ENCODE measurements around the gene ZNF790.
"Not testable (repeated sequence)": the region's sequence is repeated elsewhere in the genome, so short reads cannot be mapped to it uniquely, and the experiment has no call there.

ZNF790 gene

DNA sequence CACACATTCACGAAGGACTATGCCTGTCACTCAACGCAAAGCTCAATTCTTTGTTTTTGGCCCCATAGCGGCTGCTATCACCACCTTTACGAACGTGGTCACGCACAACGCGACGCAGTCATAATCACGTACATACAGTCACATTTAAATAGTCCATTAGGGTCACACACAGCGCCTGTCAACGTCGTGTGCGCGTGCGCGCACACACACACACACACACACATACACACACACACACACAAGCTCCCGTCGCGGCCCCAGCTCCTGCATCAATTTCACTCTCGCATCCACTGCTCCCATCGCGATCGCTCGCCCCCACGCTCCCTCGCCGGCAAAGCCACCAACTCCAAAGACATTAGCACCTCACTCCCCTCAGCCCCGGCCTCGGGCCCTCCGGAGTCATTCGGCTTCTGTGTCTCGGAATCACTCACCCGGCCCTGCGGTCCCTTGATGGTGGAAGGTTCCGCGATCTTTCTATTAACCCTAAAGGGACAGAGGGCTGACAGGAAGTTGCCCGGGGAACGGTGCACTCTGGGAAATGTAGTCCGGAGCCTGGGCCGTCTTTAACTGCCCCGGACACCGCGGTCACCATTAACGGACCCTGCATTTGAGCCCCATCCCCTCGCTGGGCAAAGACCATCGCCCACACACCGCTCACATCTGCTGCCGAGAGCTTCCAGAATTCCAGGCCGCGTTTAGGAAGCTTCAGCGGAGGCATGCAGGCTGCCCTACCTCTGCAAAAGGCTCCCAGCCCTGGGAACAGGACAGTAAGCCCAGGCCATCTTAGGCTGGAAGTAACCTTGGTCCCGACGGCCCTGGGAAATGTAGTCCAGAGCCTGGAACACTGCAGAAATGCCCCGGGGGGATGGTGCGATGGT lies at the start of gene ZNF790:
ZNF790 (minus strand) TSS at position 482 of the 878 bp plus-strand sequence. CDS start 12,768 bp downstream, outside the sequence.
- peak; percentile 94 for FAIRE-seq
- peak; percentile 87 for DNase-seq (ENCODE audit: low spot score)

DNA sequence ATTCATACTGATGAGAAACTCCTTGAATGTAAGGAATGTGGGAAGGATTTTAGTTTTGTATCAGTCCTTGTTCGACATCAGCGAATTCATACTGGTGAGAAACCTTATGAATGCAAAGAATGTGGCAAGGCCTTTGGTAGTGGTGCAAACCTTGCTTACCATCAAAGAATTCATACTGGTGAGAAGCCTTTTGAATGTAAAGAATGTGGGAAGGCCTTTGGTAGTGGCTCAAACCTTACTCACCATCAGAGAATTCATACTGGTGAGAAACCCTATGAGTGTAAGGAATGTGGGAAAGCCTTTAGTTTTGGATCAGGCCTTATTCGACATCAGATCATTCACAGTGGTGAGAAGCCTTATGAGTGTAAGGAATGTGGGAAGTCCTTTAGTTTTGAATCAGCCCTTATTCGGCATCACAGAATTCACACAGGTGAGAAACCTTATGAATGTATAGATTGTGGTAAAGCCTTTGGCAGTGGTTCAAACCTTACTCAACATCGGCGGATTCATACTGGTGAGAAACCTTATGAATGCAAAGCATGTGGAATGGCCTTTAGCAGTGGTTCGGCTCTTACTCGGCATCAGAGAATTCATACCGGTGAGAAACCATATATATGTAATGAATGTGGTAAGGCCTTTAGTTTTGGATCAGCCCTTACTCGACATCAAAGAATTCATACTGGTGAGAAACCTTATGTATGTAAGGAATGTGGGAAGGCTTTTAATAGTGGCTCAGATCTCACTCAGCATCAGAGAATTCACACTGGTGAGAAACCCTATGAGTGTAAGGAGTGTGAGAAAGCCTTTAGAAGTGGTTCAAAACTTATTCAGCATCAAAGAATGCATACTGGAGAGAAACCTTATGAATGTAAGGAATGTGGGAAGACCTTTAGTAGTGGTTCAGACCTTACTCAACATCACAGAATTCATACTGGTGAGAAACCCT lies 39.1 kb upstream of the ZNF790 start:
- no peak for DNase-seq (ENCODE audit: low spot score)

DNA sequence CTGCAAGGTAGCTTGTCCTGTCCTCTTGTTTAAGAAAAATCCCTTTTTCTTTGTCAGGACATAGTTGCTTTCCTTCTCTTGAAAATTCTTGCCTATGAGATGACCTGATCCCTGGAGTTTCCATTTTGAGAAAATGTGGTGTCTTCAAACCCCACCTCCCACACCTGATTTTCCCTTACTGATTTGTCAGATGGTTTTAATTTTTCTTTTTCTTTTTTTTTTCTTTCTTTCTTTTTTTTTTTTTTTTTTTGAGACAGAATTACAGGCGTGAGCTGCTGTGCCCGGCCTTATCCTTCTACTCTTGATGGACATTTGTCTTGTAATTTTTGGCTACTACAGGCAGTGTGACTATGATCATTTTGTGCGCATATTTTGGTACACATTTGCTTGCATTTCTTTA lies 13.7 kb upstream of the ZNF790 start:
- FAIRE-seq (no peak), DNase-seq (ENCODE audit: low spot score) (no peak)

More for the DNA sequence above, 39.1 kb upstream of the ZNF790 start:
- no peak for FAIRE-seq

DNA sequence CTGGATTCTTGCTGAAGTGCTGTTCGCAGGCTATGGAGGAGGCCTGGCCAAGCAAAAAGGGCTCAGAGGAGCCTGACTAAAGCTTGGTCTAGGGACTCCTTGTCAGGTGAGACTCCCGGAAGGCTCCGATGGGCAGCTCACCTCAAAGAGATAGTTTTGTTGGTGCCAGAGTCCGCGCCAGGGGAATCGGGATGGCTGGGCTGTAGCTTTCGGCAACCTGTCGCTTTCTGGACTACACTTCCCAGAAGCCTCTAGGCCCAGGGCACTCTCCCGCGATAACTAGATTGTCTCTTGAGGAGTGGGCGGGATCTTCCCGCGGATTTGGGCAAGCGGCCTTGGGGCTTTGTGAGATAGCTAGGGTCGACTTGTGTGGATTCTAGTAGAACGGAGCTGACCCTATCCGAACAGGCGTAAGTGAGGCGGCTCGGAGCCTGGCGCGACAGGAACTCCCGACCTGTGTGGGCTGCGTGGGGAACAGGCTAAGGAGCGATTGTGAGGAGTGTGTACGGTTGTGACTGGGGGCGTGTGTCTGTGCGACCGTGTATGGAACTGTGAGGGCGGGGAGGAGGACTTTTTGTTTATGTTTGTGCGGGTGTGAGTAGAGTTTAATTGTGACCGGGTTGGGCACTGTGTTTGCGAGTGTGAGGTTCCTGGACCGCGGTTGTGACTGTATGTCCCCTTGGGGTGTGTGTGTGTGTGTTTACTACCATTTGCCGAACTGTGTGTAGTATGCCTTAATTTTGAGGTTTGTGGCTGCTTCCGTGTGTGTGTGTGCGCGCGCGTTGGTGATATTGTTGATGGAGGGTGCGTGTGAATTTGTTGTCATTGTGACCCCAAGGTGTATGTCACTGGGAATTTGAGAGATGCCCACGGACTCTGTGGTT lies 12.6 kb upstream of the ZNF790 start, which contains the start of gene ZNF345:
ZNF345 (plus strand) TSS at position 318 of the 884 bp plus-strand sequence. CDS start 25,955 bp downstream, outside the sequence.
- peak; percentile 90 for DNase-seq (ENCODE audit: low spot score)
- peak; percentile 74 for FAIRE-seq

DNA sequence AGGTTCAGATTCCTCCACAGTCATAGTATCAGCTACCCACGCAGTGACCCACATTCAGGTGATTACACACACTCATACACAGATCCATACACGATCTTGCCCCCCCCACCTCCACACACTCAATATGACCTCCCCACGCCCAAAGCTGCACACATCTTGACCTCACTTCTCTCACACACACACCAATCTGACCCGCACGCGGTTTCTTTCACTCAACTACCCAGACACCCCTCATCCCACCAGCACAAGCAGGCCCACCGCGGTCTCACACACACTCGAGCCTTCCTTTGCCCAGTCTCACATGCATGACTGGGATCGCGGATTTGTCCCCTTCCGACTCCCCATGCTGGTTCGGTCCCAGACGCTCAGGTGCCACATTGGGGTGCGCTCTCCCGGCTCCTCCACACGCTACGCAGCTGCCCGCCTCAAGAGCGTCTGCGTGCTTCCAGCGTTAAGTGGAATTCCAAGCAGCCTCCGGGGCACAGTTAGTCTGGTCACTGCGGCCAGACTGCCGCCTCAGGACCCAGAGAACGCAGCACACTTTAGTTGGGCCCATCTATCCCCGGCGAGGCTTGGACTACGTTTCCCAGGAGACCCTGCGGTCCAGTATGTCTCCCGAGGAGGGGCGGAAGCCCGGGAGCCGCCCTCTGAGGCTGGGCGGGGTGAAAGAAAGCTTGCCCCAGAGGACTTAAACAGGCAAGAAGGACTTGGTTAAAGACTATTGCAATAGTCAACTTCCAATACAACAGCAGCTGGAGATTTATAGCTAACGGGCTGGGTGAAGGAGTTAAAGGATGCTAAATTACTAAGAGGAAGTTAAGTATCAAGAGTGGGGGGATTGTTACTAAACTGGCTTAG lies 11.7 kb upstream of the ZNF790 start:
- DNase-seq (ENCODE audit: low spot score) (peak; percentile 90), FAIRE-seq (no peak)

DNA sequence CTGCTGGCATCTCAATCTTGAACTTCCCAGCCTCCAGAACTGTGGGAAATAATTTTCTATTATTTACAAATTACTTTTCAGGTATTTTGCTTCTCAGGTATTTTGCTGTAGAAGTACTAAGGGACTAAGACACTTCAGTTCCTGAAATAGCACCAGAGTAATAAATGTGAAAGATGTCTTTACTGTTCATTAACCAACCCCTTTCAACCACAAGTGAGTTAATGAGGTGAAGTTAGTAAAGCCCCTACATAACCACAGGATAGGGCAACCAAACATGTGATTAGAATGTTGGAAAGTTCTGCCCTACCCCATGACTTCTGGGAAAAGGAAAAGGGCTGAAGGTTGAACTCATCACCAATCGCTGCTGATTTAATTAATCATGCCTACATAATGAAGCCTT lies 9.8 kb upstream of the ZNF790 start:
- DNase-seq (ENCODE audit: low spot score) (no peak), FAIRE-seq (no peak)

DNA sequence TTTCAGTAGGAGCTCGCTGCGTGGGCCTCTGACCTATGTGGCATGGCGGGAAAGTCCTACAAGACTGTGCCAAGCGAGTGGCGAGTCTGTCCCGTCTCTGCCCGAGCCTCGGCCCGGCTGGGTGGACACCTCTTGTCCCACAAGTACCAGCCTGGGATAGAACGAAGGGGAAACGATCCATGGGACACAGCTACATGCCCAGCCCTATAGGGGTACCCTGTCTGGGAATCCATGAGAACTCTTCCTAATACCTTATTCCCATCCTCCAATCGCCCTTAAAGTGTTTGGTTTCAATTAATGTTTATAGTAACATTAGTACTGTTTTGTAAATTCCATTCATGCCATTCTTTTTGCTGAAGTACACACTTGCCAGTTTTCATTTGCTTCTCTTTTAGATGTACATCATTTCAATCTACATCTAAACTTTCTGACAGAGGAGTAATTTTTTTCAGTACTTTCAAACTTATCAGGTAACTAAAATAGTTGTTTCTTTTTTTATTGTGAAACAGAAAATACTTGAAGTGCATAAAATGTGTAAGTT lies 667 bp upstream of the ZNF790 start:
- no peak for FAIRE-seq
- DNase-seq (ENCODE audit: low spot score): no peak

DNA sequence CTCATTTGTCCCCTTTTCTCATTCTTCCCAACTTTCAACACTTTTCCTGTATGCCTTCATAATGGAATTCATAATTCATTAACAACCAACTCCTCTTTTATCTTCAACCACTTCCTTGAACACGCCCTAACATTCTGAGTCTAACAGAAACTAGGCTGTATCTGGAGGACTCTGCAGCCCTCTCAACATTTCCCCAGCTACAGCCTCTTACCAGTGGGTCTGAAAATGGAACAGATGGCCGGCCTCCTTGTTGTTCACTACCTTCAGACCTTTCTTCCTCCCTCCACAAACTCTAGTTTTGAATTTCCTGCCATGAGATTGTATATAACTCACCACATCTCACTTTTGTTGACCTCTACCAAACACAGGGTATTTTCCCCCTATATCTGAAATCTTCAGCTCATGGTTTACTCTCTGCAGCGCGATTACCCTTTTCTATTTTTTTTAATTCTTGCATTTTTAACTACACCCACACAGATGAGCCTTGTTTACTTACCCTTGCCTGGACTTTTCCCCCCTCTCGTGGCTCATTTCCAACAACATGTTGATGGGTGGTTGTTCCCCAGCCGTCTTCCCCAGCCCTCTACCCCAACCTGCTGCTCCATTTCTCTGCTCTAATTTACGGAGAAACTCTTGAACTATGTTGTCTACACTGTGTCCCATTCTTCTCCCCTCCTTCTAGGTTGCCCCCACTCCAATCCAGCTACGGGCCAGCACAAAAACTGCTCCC lies 846 bp downstream of the ZNF790 start:
- DNase-seq (ENCODE audit: low spot score) (no peak), FAIRE-seq (no peak)

DNA sequence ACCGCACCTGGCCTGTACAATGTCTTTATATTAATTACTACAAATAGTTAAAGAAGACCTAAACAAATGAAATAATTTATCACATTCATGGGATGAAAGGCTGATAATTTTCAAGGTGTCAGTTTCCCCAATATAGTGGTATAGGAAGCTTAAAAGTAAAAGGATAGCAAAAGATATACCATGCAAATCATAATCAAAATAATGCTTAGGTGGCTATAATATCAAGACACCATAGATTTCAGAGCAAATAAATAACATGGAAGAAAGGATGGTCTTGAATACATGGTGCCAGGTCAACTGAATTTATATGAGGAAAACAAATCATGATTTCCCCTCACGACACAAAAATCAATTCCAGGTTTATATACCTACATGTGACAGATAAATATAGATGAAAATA lies 4.8 kb downstream of the ZNF790 start:
- no peak for FAIRE-seq
- no peak for DNase-seq (ENCODE audit: low spot score)

DNA sequence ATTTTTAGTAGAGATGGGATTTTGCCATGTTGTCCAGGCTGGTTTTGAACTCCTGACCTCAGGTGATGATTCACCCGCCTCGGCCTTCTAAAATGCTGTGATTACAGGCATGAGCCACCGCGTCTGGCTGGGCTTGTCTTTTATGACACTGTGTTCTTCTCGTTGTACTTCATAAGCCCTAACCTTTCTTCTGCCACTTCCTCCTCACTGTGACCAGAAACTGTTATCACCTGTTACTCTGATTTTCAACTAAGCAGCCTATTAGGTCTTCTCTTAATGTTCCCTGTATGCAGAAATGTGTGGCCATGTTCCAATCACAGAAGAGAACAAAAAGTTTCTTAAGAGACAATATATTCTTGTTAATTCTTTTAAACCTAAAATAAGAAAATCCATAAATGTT lies 16.4 kb downstream of the ZNF790 start:
- no peak for DNase-seq (ENCODE audit: low spot score)
- FAIRE-seq: no peak

DNA sequence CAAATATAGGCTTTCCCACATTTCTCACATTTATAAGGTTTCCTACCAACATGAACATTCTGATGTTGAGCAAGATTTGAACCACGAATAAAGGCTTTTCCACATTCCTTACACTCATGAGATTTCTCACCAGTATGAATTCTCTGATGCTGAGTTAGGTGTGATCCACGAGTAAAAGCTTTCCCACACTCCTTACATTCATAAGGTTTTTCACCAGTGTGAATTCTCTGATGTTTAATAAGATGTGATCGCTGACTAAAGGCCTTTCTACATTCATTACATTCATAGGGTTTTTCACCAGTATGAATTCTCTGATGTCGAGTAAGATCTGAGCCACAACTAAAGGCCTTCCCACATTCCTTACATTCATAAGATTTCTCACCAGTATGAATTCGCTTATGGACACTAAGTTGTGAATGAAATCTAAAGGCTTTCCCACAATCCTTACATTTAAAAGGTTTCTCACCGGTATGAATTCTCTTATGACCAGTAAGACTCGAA lies 19.0 kb downstream of the ZNF790 start:
- DNase-seq (ENCODE audit: low spot score) (no peak), FAIRE-seq (no peak)

DNA sequence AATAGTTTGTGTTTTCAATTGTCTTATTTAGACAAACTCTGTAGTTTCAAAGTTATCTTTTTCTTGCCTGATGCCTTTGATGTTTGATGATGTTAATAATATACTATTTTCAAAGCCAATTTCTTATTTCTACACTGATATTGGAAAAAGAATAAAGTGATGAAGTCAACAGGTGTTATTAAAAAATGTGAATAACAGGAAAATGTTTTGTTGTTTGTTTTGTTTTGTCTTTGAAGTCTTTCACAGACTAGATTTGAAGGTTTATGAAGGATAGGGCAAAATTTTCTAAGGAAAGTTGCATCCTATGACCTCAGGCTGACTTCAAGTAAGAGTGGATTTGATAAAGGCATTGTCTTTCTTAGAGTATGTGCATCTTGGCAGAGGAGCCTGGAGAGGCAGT lies 31.2 kb downstream of the ZNF790 start:
- no peak for DNase-seq (ENCODE audit: low spot score)
- FAIRE-seq: no peak

DNA sequence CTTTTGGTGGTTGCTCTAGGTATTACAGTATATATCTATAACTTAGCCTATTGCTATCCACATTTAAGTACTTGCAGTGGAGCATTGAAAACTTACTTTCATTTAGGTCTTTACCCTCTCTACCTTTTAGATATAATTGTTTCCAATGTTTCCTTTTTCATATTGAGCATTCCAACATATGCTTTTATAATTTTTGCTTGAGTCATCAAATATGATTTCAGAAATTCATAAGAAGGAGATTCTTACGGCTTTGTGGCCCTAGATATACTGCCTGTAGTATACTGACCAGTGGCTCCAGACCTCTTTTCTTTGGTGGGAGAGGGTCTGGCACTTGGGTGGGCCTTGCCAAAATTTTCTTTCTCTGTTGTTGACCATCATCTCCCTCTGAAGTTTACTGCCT lies 32.8 kb downstream of the ZNF790 start:
- DNase-seq (ENCODE audit: low spot score): no peak
- no peak for FAIRE-seq

DNA sequence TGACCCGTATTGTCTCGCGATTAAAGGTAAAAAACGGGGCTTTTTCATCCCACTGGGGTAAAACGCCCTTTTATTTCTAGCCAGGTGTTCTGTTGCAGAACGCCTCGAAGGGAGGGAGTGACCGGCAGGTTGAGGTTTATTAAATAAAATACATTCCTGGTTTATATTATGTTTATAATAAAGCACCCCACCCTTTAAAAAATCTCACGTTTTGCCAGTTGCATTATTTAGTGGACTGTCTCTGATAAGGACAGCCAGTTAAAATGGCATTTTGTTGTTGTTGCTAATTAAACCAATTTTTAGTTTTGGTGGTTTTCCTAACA lies 40.4 kb downstream of the ZNF790 start:
- FAIRE-seq: no peak
- DNase-seq (ENCODE audit: low spot score): no peak

DNA sequence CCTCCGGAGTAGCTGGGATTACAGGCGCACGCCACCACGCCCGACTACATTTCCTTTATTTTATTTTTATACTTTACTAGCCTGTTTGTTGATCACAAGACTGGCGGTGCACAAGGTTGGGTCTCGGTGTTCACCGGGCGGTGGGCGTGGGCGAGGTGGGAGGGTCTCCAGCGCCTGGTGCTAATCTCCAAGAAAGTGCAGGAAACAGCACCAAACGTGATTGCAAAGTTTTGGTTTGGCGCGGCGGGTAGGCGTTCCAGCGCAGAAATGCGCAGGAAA lies 41.5 kb downstream of the ZNF790 start:
- DNase-seq (ENCODE audit: low spot score): no peak
- FAIRE-seq: no peak

DNA sequence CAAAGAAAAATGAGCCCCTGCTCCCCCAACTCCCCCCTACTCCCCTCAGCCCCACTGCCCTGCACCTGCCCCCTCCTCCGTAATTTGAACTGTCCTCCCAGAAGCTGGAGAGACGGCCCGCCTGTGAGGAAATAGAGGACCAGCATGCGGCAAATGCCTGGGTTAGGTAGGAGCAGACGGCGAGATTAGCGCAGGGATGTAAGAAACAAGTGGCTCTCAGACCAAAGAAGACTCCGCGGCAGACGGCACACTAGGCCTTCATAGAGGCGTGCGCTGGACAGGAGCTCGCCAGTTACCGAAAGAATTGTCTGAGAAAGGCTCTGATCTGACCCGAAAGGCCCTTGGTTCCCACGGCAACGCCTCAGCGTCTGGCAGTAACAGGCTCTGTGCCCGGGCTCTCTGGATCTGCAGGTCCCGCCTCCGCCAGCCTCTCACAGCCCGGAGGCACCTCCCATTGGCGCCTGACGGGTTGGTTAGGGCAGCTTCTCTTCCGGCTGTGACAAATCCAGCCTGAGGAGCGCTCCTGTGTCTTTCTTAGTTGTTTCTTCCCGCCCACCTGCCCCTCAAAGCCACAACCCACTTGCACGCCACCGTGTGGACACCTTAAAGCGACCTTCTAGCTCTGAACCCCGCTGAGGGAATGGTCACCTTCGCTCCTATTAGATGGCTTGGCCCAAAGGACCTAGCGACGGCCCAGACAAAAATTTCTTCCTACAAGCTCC lies 46.6 kb downstream of the ZNF790 start:
- not testable (repeated sequence) for DNase-seq (ENCODE audit: low spot score); FAIRE-seq

DNA sequence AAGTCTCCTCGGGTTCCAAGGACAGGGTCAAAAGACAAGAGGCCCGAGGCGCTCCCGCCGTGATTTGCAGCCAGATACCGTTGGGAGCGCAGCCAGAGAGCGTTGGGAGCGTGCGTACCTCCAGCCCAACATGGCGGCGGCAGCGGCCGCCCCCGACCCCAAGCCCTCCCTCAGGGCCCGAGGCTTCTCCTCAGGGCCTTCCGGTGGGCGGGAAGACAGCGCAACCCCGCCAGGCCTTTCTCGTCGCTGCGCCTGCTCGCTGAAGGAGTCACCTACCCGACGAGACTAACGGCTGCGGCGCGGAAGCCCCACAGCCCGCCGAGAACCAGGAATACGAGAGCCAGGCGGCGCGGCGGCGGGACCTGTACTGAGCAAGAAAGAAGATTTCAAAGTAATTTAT lies 62.4 kb downstream of the ZNF790 start:
- DNase-seq (ENCODE audit: low spot score) (no peak), FAIRE-seq (no peak)

DNA sequence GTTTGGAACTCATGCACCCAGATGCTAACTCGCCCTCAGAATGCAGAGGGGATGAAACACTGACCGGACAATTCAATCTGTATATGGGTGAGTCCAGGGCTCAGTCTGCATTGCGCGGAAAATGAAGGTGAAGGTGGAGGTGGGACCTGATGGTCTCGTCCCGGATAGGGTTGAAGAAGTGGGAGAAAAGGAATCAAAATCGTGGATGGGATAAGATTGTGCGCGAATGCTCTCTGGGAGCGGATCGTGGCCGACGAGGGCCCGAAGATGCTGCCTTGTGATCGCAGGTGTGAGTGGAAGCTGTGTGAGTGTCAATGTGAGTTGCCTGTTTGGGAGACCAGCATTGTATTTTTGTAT lies 65.0 kb downstream of the ZNF790 start:
- DNase-seq (ENCODE audit: low spot score) (no peak), FAIRE-seq (peak; percentile 88)
